HG03432 (cell line): Measurements from ENCODE around the gene ITGA3.
A peak's percentile ranks its signal among the peaks of the same experiment; 100 is the strongest.

Source experiments
- ATAC-seq: cut with Tn5 transposase; IDR thresholded peaks from one replicate; pipeline ENCODE4 v1.9.1; 2021; ENCODE audit warnings: mild to moderate bottlenecking, moderate library complexity; ENCODE audit not compliant: unreplicated experiment

Gene ITGA3

GRCh38 chr17:50066995-50067394 lies 11.1 kb downstream of the ITGA3 start:
- no peak for ATAC-seq

- ATAC-seq: no peak
These were observed 12.1 kb downstream of the ITGA3 start for GRCh38 chr17:50067996-50068395.

- no peak for ATAC-seq
These were observed 15.2 kb downstream of the ITGA3 start for GRCh38 chr17:50070908-50071680.

- no peak for ATAC-seq
These were observed 15.8 kb downstream of the ITGA3 start for GRCh38 chr17:50071692-50072091.

GRCh38 chr17:50072130-50072529 lies 16.2 kb downstream of the ITGA3 start:
- ATAC-seq: no peak

GRCh38 chr17:50072925-50073324 lies 17.0 kb downstream of the ITGA3 start:
- no peak for ATAC-seq

- ATAC-seq: no peak
These were observed 18.3 kb downstream of the ITGA3 start for GRCh38 chr17:50074227-50074626.

- ATAC-seq: no peak
These were observed 19.6 kb downstream of the ITGA3 start for GRCh38 chr17:50075446-50076032.

GRCh38 chr17:50076221-50076590 lies 20.3 kb downstream of the ITGA3 start:
- no peak for ATAC-seq

GRCh38 chr17:50076591-50077235 lies 20.8 kb downstream of the ITGA3 start:
- ATAC-seq: no peak

- no peak for ATAC-seq
These were observed 22.5 kb downstream of the ITGA3 start for GRCh38 chr17:50078430-50078829.

- no peak for ATAC-seq
These were observed 23.6 kb downstream of the ITGA3 start for GRCh38 chr17:50079334-50080095.

- ATAC-seq: no peak
These were observed 24.2 kb downstream of the ITGA3 start for GRCh38 chr17:50080096-50080480.

- no peak for ATAC-seq
These were observed 24.9 kb downstream of the ITGA3 start for GRCh38 chr17:50080827-50081226.

GRCh38 chr17:50081757-50082156 lies 25.8 kb downstream of the ITGA3 start:
- no peak for ATAC-seq

GRCh38 chr17:50087246-50087911 lies 31.5 kb downstream of the ITGA3 start:
- ATAC-seq: peak; percentile 57

- no peak for ATAC-seq
These were observed 32.0 kb downstream of the ITGA3 start for GRCh38 chr17:50087912-50088405.

GRCh38 chr17:50088952-50089825 lies 33.3 kb downstream of the ITGA3 start:
- no peak for ATAC-seq

- ATAC-seq: no peak
These were observed 34.2 kb downstream of the ITGA3 start for GRCh38 chr17:50090071-50090470.
